Fibroblast of lung (primary cell): ENCODE results near the gene TMTC2. TPM values are rescaled to one million over a fixed set of nuclear protein-coding genes. Genes with fewer than 3 reads are reported as not detected.

Experiments used
- DNase-seq, 2 donors: peaks; one replicate each; pipeline versions ENCODE4 v3.0.0 to v3.0.0-alpha.2; 2010; ENCODE audit warnings: low read depth in 2 of 2
- H2AFZ ChIP-seq: 2 replicates; pipeline ENCODE4 v1.5.1; 2012; ENCODE audit warnings: low read length, control low read depth, inconsistent platforms
- H3K27ac ChIP-seq: 2 replicates; pipeline ENCODE4 v1.5.1; 2011; ENCODE audit warnings: low read length, control low read depth; ENCODE audit not compliant: insufficient read depth
- H3K27me3 ChIP-seq: 2 replicates; pipeline ENCODE4 v1.5.1; 2011; ENCODE audit warnings: mild to moderate bottlenecking, low read length; ENCODE audit not compliant: control insufficient read depth, insufficient read depth
- H3K36me3 ChIP-seq: 2 replicates; pipeline ENCODE4 v1.5.1; 2011; ENCODE audit warnings: low read length; ENCODE audit not compliant: control insufficient read depth, insufficient read depth
- H3K4me1 ChIP-seq: 2 replicates; pipeline ENCODE4 v1.5.1; 2011; ENCODE audit warnings: low read length; ENCODE audit not compliant: control insufficient read depth, insufficient read depth; ENCODE audit errors: extremely low read depth
- H3K4me2 ChIP-seq: 2 replicates; pipeline ENCODE4 v1.5.1; 2011; ENCODE audit warnings: low read length, control low read depth; ENCODE audit not compliant: insufficient read depth; ENCODE audit errors: extremely low read depth
- H3K4me3 ChIP-seq, 4 experiments: fragments of 200-600 bp in 1 of 4; sonication (generic) in 1 of 4; replicated peaks in 1 of 4; 2 replicates each; pipeline ENCODE4 v1.5.1; 2011 to 2016; ENCODE audit warnings: low read length in 4 of 4, low read depth in 3 of 4, mild to moderate bottlenecking in 3 of 4, control low read depth in 2 of 4, inconsistent platforms in 1 of 4, mixed read lengths in 1 of 4; ENCODE audit not compliant: insufficient read depth in 1 of 4; ENCODE audit errors: control extremely low read depth in 1 of 4
- H3K79me2 ChIP-seq: 2 replicates; pipeline ENCODE4 v1.5.1; 2012; ENCODE audit warnings: mild to moderate bottlenecking, low read length, inconsistent platforms; ENCODE audit not compliant: control insufficient read depth, insufficient read depth
- H3K9ac ChIP-seq: 2 replicates; pipeline ENCODE4 v1.5.1; 2011; ENCODE audit warnings: mild to moderate bottlenecking, low read length, control low read depth; ENCODE audit not compliant: insufficient read depth
- H3K9me3 ChIP-seq: 2 replicates; pipeline ENCODE4 v1.5.1; 2012; ENCODE audit warnings: low read depth, low read length; ENCODE audit not compliant: control insufficient read depth, insufficient read depth
- H4K20me1 ChIP-seq: 2 replicates; pipeline ENCODE4 v1.5.1; 2011; ENCODE audit warnings: low read length; ENCODE audit not compliant: control insufficient read depth, insufficient read depth; ENCODE audit errors: extremely low read depth
- EZH2 ChIP-seq: IDR thresholded peaks from 2 replicates; pipeline ENCODE4 v1.5.1; 2012; ENCODE audit warnings: low read length, control low read depth, mild to moderate bottlenecking; ENCODE audit errors: missing control alignments
- polyA plus RNA-seq, 2 donors: library from polyadenylated mRNA; depleted of rRNA in 1 of 2; stranded (reverse) in 1 of 2; unstranded in 1 of 2; fragments of >200 nt; gene quantifications; 2 replicates each; pipeline ENCODE4 v1.2.1, GENCODE V29; 2011 to 2012; ENCODE audit warnings: missing spikeins in 1 of 2
- total RNA-seq: library from RNA; depleted of rRNA; stranded (reverse); fragments of >200 nt; gene quantifications from 2 replicates; pipeline ENCODE4 v1.2.1, GENCODE V29; 2014
- TF ChIP-seq, protein P1 (sequence below), 2 donors: IDR thresholded peaks in 1 of 2; conservative IDR thresholded peaks in 1 of 2; 1 replicate in 1 of 2; 2 replicates in 1 of 2; pipeline ENCODE4 v1.5.1; 2011 to 2012; ENCODE audit warnings: low read length in 2 of 2, control low read depth in 1 of 2, inconsistent platforms in 1 of 2, low read depth in 1 of 2, mild to moderate bottlenecking in 1 of 2

Gene TMTC2
- total and polyA plus RNA-seq, 2 donors (not counting 1 experiment from before 2014, with no cell fraction given): 3.5 to 9.7 TPM

DNA sequence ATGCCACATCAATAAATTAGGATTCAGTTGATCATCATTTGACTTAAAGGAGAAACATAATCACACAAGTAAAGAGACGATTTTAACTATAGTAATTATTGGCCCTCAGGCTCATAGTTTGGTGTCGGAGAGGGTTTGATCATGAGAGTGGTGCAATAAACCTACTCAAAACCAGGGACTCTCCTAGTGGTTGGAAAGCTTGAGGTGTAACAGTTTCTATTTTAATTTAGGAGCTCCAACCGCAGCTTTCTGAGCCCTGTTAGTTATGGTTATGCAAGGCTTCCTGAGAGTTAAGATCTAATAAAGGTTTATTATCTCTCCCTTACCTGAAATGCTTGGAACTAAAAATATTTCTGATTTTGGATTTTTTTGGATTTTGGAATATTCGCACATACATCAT, 36.4 kb downstream of the TMTC2 start:
- no peak for DNase-seq
- TF ChIP-seq EZH2: no peak
- TF ChIP-seq, protein P1, sequence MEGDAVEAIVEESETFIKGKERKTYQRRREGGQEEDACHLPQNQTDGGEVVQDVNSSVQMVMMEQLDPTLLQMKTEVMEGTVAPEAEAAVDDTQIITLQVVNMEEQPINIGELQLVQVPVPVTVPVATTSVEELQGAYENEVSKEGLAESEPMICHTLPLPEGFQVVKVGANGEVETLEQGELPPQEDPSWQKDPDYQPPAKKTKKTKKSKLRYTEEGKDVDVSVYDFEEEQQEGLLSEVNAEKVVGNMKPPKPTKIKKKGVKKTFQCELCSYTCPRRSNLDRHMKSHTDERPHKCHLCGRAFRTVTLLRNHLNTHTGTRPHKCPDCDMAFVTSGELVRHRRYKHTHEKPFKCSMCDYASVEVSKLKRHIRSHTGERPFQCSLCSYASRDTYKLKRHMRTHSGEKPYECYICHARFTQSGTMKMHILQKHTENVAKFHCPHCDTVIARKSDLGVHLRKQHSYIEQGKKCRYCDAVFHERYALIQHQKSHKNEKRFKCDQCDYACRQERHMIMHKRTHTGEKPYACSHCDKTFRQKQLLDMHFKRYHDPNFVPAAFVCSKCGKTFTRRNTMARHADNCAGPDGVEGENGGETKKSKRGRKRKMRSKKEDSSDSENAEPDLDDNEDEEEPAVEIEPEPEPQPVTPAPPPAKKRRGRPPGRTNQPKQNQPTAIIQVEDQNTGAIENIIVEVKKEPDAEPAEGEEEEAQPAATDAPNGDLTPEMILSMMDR (conservative IDR thresholded peaks at IDR 0.05 in 1 of 2, IDR thresholded peaks at IDR 0.05 in 1 of 2; ENCODE audit: low read depth in 1 of 2, low read length in 2 of 2): no peak
- H3K4me3 ChIP-seq: no peak overlapping the region
- no peaks in the 10 kb centered on the region for H4K20me1 ChIP-seq
- no peaks in the 10 kb centered on the region for H3K4me1 ChIP-seq
- H3K27me3 ChIP-seq: no peaks in the 10 kb centered on the region
- H3K27ac ChIP-seq: no peak overlapping the region
- no peak overlapping the region for H2AFZ ChIP-seq
- no peak overlapping the region for H3K4me2 ChIP-seq
- H3K9ac ChIP-seq: no peak overlapping the region
- no peaks in the 10 kb centered on the region for H3K79me2 ChIP-seq
- no peaks in the 10 kb centered on the region for H3K9me3 ChIP-seq
- no peaks in the 10 kb centered on the region for H3K36me3 ChIP-seq

DNA sequence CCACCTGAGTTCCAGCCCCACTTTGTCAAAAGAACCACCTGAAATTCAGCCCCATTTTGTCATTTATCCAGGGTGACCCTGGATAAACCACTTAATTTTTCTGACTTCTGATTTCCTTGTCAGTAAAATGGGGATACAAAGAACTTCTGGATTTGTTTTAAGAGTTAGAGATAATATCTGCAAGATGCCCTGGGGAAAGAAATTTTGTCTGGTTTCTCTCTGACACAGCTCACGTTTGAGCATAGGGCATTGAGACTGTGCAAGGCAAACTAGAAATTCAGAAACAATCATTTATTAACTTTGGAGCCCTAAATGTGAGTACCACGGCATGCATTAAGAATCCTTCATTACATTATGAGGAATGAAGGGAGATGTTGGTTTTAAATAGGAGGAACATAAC, 37.2 kb downstream of the TMTC2 start:
- Histone ChIP-seq H3K27me3 (no peaks in the 10 kb centered on the region), H3K9ac (no peak overlapping the region), H3K4me1 (no peaks in the 10 kb centered on the region), H2AFZ (no peak overlapping the region), H3K27ac (no peak overlapping the region), H3K79me2 (no peaks in the 10 kb centered on the region), H3K4me2 (no peak overlapping the region), H3K4me3 (no peak overlapping the region), H4K20me1 (no peaks in the 10 kb centered on the region), H3K36me3 (no peaks in the 10 kb centered on the region), H3K9me3 (no peaks in the 10 kb centered on the region)
- DNase-seq: no peak
- TF ChIP-seq EZH2: no peak
- TF ChIP-seq, protein P1 (conservative IDR thresholded peaks at IDR 0.05 in 1 of 2, IDR thresholded peaks at IDR 0.05 in 1 of 2; ENCODE audit: low read depth in 1 of 2, low read length in 2 of 2): no peak

DNA sequence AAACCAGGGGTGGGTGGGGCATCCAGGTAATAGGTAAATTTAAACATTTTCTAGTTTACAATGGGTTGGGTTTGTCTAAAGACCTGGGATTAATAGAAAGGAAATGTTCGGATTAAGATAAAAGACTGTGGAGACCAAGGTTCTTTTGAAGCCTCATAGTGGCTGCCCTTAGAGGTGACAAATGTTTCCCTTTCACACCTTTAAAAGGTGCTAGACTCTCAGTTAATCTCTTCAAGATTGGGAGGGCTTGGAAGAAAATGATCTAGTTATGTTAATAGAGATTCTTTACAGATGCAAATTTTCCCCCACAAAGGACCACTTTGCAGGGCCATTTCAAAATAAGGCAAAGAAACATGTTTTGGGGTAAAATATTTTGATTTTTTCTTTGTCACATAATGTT, 39.0 kb downstream of the TMTC2 start:
- no peaks in the 10 kb centered on the region for H4K20me1 ChIP-seq
- H3K79me2 ChIP-seq: no peaks in the 10 kb centered on the region
- H3K4me2 ChIP-seq: no peak overlapping the region
- H3K27me3 ChIP-seq: no peaks in the 10 kb centered on the region
- TF ChIP-seq, protein P1 (conservative IDR thresholded peaks at IDR 0.05 in 1 of 2, IDR thresholded peaks at IDR 0.05 in 1 of 2; ENCODE audit: low read depth in 1 of 2, low read length in 2 of 2): no peak
- no peak for TF ChIP-seq EZH2
- no peak overlapping the region for H3K9ac ChIP-seq
- no peaks in the 10 kb centered on the region for H3K36me3 ChIP-seq
- no peak overlapping the region for H3K4me3 ChIP-seq
- no peaks in the 10 kb centered on the region for H3K9me3 ChIP-seq
- H3K27ac ChIP-seq: no peak overlapping the region
- H3K4me1 ChIP-seq: no peaks in the 10 kb centered on the region
- H2AFZ ChIP-seq: no peak overlapping the region
- DNase-seq: no peak
